Endodermal cell (in vitro differentiated cells): ENCODE data around the gene RAP2A. TPM values are rescaled to one million over a fixed set of nuclear protein-coding genes. Genes with fewer than 3 reads are reported as not detected.

Experiments
- DNase-seq: peaks from one replicate; pipeline ENCODE4 v3.0.0-alpha.2; 2017
- H3K27ac ChIP-seq: 2 replicates; pipeline ENCODE4 v1.5.1; 2013; ENCODE audit warnings: mild to moderate bottlenecking, low read depth, low read length, moderate library complexity
- H3K27me3 ChIP-seq: 2 replicates; pipeline ENCODE4 v1.6.1; 2013; ENCODE audit warnings: mild to moderate bottlenecking, low read length, moderate library complexity; ENCODE audit not compliant: insufficient read depth, control insufficient read depth, poor library complexity, severe bottlenecking
- H3K36me3 ChIP-seq: 2 replicates; pipeline ENCODE4 v1.7.0; 2013; ENCODE audit warnings: mild to moderate bottlenecking, low read length, moderate library complexity; ENCODE audit not compliant: control insufficient read depth, insufficient read depth
- H3K4me1 ChIP-seq: one replicate; pipeline ENCODE4 v1.7.0; 2013; ENCODE audit warnings: low read length; ENCODE audit not compliant: control insufficient read depth, insufficient read depth
- H3K4me3 ChIP-seq: 2 replicates; pipeline ENCODE4 v1.5.1; 2013; ENCODE audit warnings: mild to moderate bottlenecking, low read length, moderate library complexity
- H3K9ac ChIP-seq: 2 replicates; pipeline ENCODE4 v1.6.1; 2013; ENCODE audit warnings: mild to moderate bottlenecking, low read length, moderate library complexity; ENCODE audit not compliant: poor library complexity, severe bottlenecking; ENCODE audit errors: extremely low read depth
- H3K9me3 ChIP-seq: 2 replicates; pipeline ENCODE4 v1.6.1; 2013; ENCODE audit warnings: mild to moderate bottlenecking, low read length, moderate library complexity; ENCODE audit not compliant: control insufficient read depth
- H3K27ac Mint-ChIP-seq: 2 replicates; pipeline ENCODE4 v1.8.0; 2020; ENCODE audit warnings: mixed read lengths
- H3K27me3 Mint-ChIP-seq: 2 replicates; pipeline ENCODE4 v1.8.0; 2021; ENCODE audit warnings: mild to moderate bottlenecking, mixed read lengths; ENCODE audit not compliant: insufficient read depth
- H3K36me3 Mint-ChIP-seq: 2 replicates; pipeline ENCODE4 v1.8.0; 2020; ENCODE audit warnings: low read depth, mixed read lengths
- H3K4me1 Mint-ChIP-seq: 2 replicates; pipeline ENCODE4 v1.8.0; 2020; ENCODE audit warnings: mixed read lengths
- H3K4me3 Mint-ChIP-seq: 2 replicates; pipeline ENCODE4 v1.8.0; 2020; ENCODE audit warnings: mild to moderate bottlenecking, moderate library complexity, mixed read lengths
- H3K9me3 Mint-ChIP-seq: 2 replicates; pipeline ENCODE4 v1.8.0; 2020; ENCODE audit warnings: mild to moderate bottlenecking, mixed read lengths
- CTCF ChIP-seq: fragments of 200-600 bp; sonication (generic); conservative IDR thresholded peaks from 2 replicates; pipeline ENCODE4 v1.5.0; 2021; ENCODE audit warnings: antibody characterized with exemption, mild to moderate bottlenecking
- WGBS, 2 experiments: methylation state at CpG; one replicate each; pipeline versions ENCODE4 v1.1.5 to v1.1.7; 2013; ENCODE audit warnings: missing lambda C conversion rate in 2 of 2, mixed read lengths in 1 of 2; ENCODE audit not compliant: insufficient coverage in 1 of 2, insufficient read length in 1 of 2; 5-methylcytosine and 5-hydroxymethylcytosine counted together
- total RNA-seq, 2 donors: library from RNA; stranded (reverse); fragmentation: NEBNext Ultra II Directional in 1 of 2; extraction: Animal tissue kit (Norgen Biotek cat#: 25700) in 1 of 2; gene quantifications; 2 replicates in 1 of 2; 3 replicates in 1 of 2; pipeline ENCODE4 v1.2.1, GENCODE V29; 2021

RAP2A gene
- total RNA-seq, 2 donors from 2014 or later = 76.7 to 83.9 TPM

- Mint-ChIP-seq H3K4me3 (no peak overlapping the region), H3K27ac (no peak overlapping the region), H3K36me3 (peaks cover 26% of the 10 kb centered on the region), H3K9me3 (peaks cover 2% of the 10 kb centered on the region), H3K4me1 (peaks cover 21% of the 10 kb centered on the region), H3K27me3 (no peaks in the 10 kb centered on the region)
- H3K9ac ChIP-seq = no peak overlapping the region
- H3K27ac ChIP-seq = no peak overlapping the region
- no peak for TF ChIP-seq CTCF
- no peak for DNase-seq
- H3K27me3 ChIP-seq = no peaks in the 10 kb centered on the region
- H3K4me3 ChIP-seq = no peak overlapping the region
- H3K4me1 ChIP-seq = peaks cover 8% of the 10 kb centered on the region
- peaks cover 66% of the 10 kb centered on the region for H3K36me3 ChIP-seq
- 80 to 90% methylated on average over 4 of the region's 4 CpGs for WGBS, 2 experiments
- H3K9me3 ChIP-seq = peaks cover 3% of the 10 kb centered on the region
Observed at GRCh38 chr13:97459215-97459777, 25.3 kb downstream of the RAP2A start.

DNA sequence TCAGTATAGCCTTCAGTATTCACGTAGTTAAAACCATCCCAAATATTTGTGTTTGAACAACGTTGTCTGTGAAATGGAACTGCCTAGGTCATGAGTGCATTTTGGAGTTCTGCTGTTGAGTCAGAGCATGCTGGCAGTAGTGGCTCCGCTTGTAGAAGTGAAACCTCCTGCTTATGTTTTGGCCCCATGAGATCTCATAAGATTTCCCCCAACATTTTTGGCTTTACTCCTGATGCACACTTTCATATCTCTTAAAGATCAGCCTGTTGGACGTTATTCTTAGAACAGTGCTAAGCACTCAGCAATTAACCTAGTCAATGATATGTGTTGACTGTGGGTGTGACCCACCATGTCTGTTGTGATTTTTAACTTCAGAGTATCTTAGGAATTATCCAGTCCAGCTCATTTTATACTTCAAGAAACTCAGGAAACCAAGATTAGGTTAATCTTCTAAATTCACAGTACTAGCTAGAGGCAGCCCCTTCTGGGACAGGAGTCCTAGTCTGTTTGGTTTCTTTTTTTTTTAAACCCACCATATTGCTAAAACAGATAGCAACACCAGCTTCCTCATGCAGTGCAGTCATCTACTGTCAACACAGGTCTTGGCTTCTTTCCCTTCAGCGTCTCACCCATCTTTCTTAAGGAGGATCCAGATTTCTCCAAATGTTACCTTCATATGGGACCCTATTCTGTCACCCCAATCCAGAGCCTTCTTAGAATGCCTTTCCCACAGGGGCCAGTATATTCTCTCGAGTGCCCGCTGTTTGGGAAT lies 26.2 kb downstream of the RAP2A start:
- H3K27ac Mint-ChIP-seq = no peak overlapping the region
- H3K9me3 ChIP-seq = no peaks in the 10 kb centered on the region
- 93 to 100% methylated on average over 6 to 7 of the region's 7 CpGs for WGBS, 2 experiments
- peaks cover 8% of the 10 kb centered on the region for H3K4me1 ChIP-seq
- H3K36me3 ChIP-seq = peaks cover 67% of the 10 kb centered on the region
- no peaks in the 10 kb centered on the region for H3K27me3 ChIP-seq
- DNase-seq = no peak
- peaks cover 18% of the 10 kb centered on the region for H3K4me1 Mint-ChIP-seq
- H3K4me3 ChIP-seq = no peak overlapping the region
- no peak overlapping the region for H3K27ac ChIP-seq
- H3K9ac ChIP-seq = no peak overlapping the region
- TF ChIP-seq CTCF = no peak
- H3K9me3 Mint-ChIP-seq = no peaks in the 10 kb centered on the region
- peaks cover 31% of the 10 kb centered on the region for H3K36me3 Mint-ChIP-seq
- H3K27me3 Mint-ChIP-seq = no peaks in the 10 kb centered on the region
- H3K4me3 Mint-ChIP-seq = no peak overlapping the region

- Mint-ChIP-seq H3K36me3 (peaks cover 35% of the 10 kb centered on the region), H3K9me3 (no peaks in the 10 kb centered on the region)
Observed at GRCh38 chr13:97460853-97461252, 26.9 kb downstream of the RAP2A start.

More at GRCh38 chr13:97460853-97461252, 26.9 kb downstream of the RAP2A start:
- H3K27ac Mint-ChIP-seq = no peak overlapping the region
- no peak for DNase-seq
- TF ChIP-seq CTCF = no peak
- peaks cover 68% of the 10 kb centered on the region for H3K36me3 ChIP-seq
- H3K4me3 ChIP-seq = no peak overlapping the region
- peaks cover 11% of the 10 kb centered on the region for H3K4me1 Mint-ChIP-seq
- H3K4me3 Mint-ChIP-seq = no peak overlapping the region
- 91 to 100% methylated on average over 1 to 2 of the region's 2 CpGs for WGBS, 2 experiments
- H3K27me3 ChIP-seq = no peaks in the 10 kb centered on the region
- no peak overlapping the region for H3K9ac ChIP-seq
- no peaks in the 10 kb centered on the region for H3K9me3 ChIP-seq
- no peaks in the 10 kb centered on the region for H3K27me3 Mint-ChIP-seq
- H3K4me1 ChIP-seq = peaks cover 3% of the 10 kb centered on the region
- H3K27ac ChIP-seq = no peak overlapping the region
